ENCODE data around the gene BIRC3.

DNA sequence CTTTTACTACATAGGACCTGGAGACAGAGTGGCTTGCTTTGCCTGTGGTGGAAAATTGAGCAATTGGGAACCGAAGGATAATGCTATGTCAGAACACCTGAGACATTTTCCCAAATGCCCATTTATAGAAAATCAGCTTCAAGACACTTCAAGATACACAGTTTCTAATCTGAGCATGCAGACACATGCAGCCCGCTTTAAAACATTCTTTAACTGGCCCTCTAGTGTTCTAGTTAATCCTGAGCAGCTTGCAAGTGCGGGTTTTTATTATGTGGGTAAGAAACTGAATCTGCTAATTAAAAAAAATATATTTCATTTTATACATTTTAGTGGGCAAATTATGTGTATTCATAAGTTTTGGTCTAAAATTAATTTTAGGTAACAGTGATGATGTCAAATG, 7.8 kb downstream of the BIRC3 start:
- TF ChIP-seq, protein P1, sequence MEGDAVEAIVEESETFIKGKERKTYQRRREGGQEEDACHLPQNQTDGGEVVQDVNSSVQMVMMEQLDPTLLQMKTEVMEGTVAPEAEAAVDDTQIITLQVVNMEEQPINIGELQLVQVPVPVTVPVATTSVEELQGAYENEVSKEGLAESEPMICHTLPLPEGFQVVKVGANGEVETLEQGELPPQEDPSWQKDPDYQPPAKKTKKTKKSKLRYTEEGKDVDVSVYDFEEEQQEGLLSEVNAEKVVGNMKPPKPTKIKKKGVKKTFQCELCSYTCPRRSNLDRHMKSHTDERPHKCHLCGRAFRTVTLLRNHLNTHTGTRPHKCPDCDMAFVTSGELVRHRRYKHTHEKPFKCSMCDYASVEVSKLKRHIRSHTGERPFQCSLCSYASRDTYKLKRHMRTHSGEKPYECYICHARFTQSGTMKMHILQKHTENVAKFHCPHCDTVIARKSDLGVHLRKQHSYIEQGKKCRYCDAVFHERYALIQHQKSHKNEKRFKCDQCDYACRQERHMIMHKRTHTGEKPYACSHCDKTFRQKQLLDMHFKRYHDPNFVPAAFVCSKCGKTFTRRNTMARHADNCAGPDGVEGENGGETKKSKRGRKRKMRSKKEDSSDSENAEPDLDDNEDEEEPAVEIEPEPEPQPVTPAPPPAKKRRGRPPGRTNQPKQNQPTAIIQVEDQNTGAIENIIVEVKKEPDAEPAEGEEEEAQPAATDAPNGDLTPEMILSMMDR (IDR thresholded peaks at IDR 0.05), result no peak
- no peak for TF ChIP-seq POLR2A (IDR thresholded peaks at IDR 0.05)

Measured in testis (tissue), 2 donors.